Measurements from ENCODE around the gene EYA2. TPM values are rescaled to one million over a fixed set of nuclear protein-coding genes. Genes with fewer than 3 reads are reported as not detected.
A peak's percentile ranks its signal among the peaks of the same experiment; 100 is the strongest.
"Not testable (repeated sequence)": the region's sequence is repeated elsewhere in the genome, so short reads cannot be mapped to it uniquely, and the experiment has no call there.

The EYA2 gene
- total RNA-seq, 1 experiment from 2014 or later = not detected

DNA sequence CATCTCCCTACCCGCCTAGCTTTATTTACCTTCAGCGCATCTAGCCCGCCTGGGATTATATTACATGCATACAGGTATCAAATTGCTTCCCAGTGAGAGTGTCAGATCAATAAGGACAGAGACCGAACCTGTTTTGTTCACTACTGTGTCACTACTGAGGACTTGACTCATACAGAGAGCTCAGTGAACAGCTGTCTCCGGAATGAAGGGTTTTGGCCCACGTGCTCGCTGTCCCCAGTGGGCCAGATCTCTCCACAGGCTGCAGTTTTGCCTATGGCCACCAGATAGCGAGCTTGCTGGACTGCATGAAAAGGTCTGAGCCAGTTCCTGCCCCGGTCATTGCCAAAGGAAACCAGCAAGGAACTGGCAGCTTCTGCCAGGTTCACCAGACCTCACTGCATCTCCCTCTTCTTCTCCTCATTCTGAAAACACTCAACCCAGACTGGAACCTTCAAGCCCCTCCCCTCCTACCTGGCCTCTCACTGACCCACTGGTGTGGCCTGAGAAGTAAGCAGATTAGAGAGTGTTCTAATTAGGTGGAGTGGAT lies 311.0 kb downstream of the EYA2 start:
- peak; percentile 69 for DNase-seq (ENCODE audit: unreplicated experiment)
- TF ChIP-seq, protein P1, sequence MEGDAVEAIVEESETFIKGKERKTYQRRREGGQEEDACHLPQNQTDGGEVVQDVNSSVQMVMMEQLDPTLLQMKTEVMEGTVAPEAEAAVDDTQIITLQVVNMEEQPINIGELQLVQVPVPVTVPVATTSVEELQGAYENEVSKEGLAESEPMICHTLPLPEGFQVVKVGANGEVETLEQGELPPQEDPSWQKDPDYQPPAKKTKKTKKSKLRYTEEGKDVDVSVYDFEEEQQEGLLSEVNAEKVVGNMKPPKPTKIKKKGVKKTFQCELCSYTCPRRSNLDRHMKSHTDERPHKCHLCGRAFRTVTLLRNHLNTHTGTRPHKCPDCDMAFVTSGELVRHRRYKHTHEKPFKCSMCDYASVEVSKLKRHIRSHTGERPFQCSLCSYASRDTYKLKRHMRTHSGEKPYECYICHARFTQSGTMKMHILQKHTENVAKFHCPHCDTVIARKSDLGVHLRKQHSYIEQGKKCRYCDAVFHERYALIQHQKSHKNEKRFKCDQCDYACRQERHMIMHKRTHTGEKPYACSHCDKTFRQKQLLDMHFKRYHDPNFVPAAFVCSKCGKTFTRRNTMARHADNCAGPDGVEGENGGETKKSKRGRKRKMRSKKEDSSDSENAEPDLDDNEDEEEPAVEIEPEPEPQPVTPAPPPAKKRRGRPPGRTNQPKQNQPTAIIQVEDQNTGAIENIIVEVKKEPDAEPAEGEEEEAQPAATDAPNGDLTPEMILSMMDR (IDR thresholded peaks at IDR 0.05; ENCODE audit: unreplicated experiment) = peak; percentile 67
- POLR2A ChIA-PET = interaction anchor here (0.9 to 1.7 kb wide), 7 partner anchors 17 to 453 kb away, joined by 3 to 5 read pairs (median 4); no protein-coding TSS in a partner anchor
- H3K4me3 Mint-ChIP-seq (ENCODE audit: unreplicated experiment) = no peak overlapping the region
- no peaks in the 10 kb centered on the region for H3K27me3 Mint-ChIP-seq (ENCODE audit: insufficient read depth, unreplicated experiment)
- BruUV-seq (replicated peaks) = no TSS peak
- peaks cover 18% of the 10 kb centered on the region for H3K36me3 Mint-ChIP-seq (ENCODE audit: insufficient read depth, unreplicated experiment)
- CTCF ChIA-PET = interaction anchor here (0.5 to 6.2 kb wide), 21 partner anchors 9 to 458 kb away, joined by 3 to 41 read pairs (median 4); no protein-coding TSS in a partner anchor
- peaks cover 6% of the 10 kb centered on the region for H3K4me1 Mint-ChIP-seq (ENCODE audit: insufficient read depth, unreplicated experiment)
- H3K27ac Mint-ChIP-seq (ENCODE audit: low read depth, unreplicated experiment) = no peak overlapping the region
- H3K9me3 Mint-ChIP-seq (ENCODE audit: unreplicated experiment) = no peaks in the 10 kb centered on the region
- intact Hi-C loops (cut with micrococcal nuclease) = no loop called here

DNA sequence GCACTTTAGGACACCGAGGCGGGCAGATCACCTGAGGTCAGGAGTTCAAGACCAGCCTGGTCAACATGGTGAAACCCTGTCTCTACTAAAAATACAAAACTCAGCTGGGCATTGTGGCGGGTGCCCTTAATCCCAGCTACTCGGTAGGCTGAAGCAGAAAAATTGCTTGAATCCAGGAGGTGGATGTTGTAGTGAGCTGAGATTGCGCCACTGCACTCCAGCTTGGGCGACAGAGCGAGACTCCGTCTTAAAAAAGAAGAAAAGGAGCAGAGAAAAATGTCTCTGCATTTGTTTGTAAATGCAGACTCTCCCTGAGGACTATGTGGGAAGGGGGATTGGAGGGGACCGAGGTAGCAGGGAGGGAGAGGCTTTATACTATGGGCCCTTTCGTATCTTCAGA lies 311.9 kb downstream of the EYA2 start:
- ChIA-PET CTCF (interaction anchor here (0.6 to 6.2 kb wide), 9 partner anchors 8 to 457 kb away, joined by 3 to 41 read pairs (median 7); no protein-coding TSS in a partner anchor), POLR2A (interaction anchor here (0.6 to 1.7 kb wide), 4 partner anchors 8 to 435 kb away, joined by 3 to 5 read pairs (median 4); no protein-coding TSS in a partner anchor)
- BruUV-seq (replicated peaks); H3K27me3 Mint-ChIP-seq (ENCODE audit: insufficient read depth, unreplicated experiment); H3K4me1 Mint-ChIP-seq (ENCODE audit: insufficient read depth, unreplicated experiment); DNase-seq (ENCODE audit: unreplicated experiment); H3K9me3 Mint-ChIP-seq (ENCODE audit: unreplicated experiment); intact Hi-C loops (cut with micrococcal nuclease); H3K27ac Mint-ChIP-seq (ENCODE audit: low read depth, unreplicated experiment); H3K4me3 Mint-ChIP-seq (ENCODE audit: unreplicated experiment): not testable (repeated sequence)
- peaks cover 18% of the 10 kb centered on the region for H3K36me3 Mint-ChIP-seq (ENCODE audit: insufficient read depth, unreplicated experiment)

DNA sequence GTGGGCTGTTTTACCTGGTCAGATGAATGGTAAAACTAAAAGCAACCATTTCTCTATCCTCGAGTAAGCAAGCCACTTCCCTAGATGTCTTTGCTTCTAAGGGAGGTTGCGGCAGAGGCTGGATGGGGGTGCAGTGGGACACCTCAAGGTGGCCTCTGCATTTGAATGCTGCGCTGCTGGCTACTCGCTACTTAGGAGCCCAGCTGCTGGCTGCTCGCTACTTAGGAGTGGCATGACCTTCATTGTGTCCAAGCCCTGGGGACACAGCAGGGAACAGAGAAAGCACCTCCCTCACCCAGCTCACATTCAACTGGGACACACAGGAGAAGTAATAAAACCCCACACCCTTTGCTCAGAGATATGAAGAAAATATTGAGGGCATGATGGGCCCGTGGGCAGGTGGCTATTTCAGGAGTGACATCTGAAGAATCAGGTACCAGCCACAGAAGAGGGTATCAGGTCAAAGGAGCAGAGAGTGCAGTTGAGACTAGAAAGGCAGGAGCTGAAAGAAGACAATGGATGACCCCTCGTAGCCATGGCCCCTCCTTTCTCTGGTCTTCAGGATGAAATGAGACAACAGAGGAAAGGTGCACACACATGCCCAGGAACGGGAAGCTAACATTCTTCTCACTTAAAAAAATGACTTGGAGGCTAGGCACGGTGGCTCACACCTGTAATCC lies 312.5 kb downstream of the EYA2 start:
- Mint-ChIP-seq H3K4me3 (ENCODE audit: unreplicated experiment) (no peak overlapping the region), H3K27ac (ENCODE audit: low read depth, unreplicated experiment) (no peak overlapping the region), H3K9me3 (ENCODE audit: unreplicated experiment) (no peaks in the 10 kb centered on the region), H3K36me3 (ENCODE audit: insufficient read depth, unreplicated experiment) (peaks cover 18% of the 10 kb centered on the region), H3K4me1 (ENCODE audit: insufficient read depth, unreplicated experiment) (peaks cover 6% of the 10 kb centered on the region), H3K27me3 (ENCODE audit: insufficient read depth, unreplicated experiment) (no peaks in the 10 kb centered on the region)
- intact Hi-C loops (cut with micrococcal nuclease) = no loop called here
- ChIA-PET CTCF (interaction anchor here (0.6 to 6.2 kb wide), 9 partner anchors 9 to 458 kb away, joined by 3 to 41 read pairs (median 7); no protein-coding TSS in a partner anchor), POLR2A (interaction anchor here (0.6 to 1.3 kb wide), 4 partner anchors 9 to 435 kb away, joined by 3 to 5 read pairs (median 4); no protein-coding TSS in a partner anchor)
- BruUV-seq (replicated peaks) = no TSS peak
- DNase-seq (ENCODE audit: unreplicated experiment) = no peak
- TF ChIP-seq, protein P1 (IDR thresholded peaks at IDR 0.05; ENCODE audit: unreplicated experiment) = no peak

DNA sequence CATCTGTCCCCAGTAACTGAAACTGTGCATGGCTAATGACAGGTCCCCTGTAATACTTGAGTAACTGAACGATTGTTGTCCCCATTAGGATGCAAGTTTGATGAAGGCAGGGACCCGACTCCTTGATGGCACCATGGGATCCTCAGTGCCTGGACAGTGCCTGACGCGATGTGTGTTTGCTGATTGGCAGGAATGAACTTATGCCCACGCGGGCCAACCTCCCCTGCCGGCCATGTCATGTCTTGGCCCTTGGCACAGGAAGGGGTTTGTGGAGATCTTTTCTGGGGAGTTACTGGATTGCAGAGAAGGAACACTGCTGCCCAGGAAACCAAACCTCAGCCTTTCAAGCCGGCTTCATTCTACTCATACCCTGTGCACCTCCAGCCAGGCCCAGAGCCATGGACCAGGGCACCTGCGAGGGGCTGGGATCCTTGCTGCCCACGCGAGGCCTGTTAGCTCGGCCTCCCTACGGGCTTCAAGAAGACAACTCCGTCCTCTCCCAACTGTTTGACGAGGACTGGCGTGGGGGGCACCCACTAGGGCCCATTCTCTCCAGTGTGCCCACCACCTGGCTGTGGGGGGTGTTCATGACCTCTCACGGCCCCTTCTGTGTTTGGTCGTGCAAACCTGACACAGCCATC lies 314.0 kb downstream of the EYA2 start:
- BruUV-seq (replicated peaks) = no TSS peak
- POLR2A ChIA-PET = no interaction called here
- Mint-ChIP-seq H3K4me3 (ENCODE audit: unreplicated experiment) (no peak overlapping the region), H3K27me3 (ENCODE audit: insufficient read depth, unreplicated experiment) (no peaks in the 10 kb centered on the region), H3K4me1 (ENCODE audit: insufficient read depth, unreplicated experiment) (peaks cover 6% of the 10 kb centered on the region), H3K36me3 (ENCODE audit: insufficient read depth, unreplicated experiment) (peaks cover 18% of the 10 kb centered on the region), H3K9me3 (ENCODE audit: unreplicated experiment) (no peaks in the 10 kb centered on the region), H3K27ac (ENCODE audit: low read depth, unreplicated experiment) (no peak overlapping the region)
- intact Hi-C loops (cut with micrococcal nuclease) = no loop called here
- DNase-seq (ENCODE audit: unreplicated experiment) = no peak
- TF ChIP-seq, protein P1 (IDR thresholded peaks at IDR 0.05; ENCODE audit: unreplicated experiment) = no peak
- CTCF ChIA-PET = interaction anchor here (6.2 kb wide), 1 partner anchor 176 kb away, joined by 41 read pairs; no protein-coding TSS in a partner anchor

Data from MCF 10A (cell line).